ENCODE measurements around the gene AGFG2. TPM values are rescaled to one million over a fixed set of nuclear protein-coding genes. Genes with fewer than 3 reads are reported as not detected.
A peak's percentile ranks its signal among the peaks of the same experiment; 100 is the strongest.

Gene AGFG2
- total RNA-seq, 1 experiment from 2014 or later: 11.2 TPM

DNA sequence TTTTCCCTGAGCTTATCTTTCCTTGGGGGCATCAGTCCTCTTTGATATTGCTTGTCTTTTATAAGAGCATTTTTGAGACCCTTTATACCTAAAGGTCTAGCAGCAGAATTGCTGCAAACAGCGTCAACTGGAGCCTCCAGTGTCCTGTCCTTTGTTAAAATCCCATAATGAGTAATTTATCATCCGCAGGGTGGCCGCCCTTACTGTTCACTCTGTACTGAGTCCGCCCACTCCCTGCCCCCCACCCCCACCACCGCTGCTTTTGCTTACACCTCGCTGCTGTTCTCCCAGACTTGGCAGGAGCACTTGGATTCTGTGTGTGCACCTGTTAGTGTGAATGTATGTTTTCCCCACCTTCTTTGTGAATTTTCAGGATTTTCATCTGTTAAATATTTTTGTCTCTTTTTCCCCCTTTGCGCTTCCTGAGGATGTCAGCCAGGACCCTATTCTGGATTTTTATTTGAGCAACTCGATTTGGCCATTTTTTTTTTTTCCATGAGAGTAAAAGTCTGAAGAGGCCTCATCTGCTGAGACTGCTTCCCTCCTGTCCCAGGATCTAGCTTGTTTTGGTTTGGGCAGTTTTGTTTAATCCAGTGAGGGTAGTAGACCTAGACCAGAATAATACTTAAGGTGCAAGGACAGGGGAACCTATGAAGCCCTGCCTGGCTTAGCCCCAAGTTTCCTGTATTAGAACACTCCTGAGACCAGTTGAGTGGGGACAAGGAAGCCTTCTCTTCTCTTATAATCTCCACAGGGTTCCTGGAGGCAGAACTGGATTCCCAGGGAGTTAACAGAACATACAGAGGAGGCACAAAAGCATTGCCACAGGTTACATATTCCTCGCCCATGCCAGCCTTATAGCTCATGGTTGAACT is 8.2 kb downstream of the AGFG2 start:
- H4K8ac ChIP-seq (replicated peaks; ENCODE audit: insufficient read length, low read depth, low read length): no peak overlapping the region
- no peaks in the 10 kb centered on the region for H3K27me3 Mint-ChIP-seq (ENCODE audit: low read depth)
- no CpG with 5 or more reads among the region's 9 CpGs for WGBS (ENCODE audit: extremely low coverage, insufficient read length, low lambda C conversion rate)
- H3K4me2 ChIP-seq (ENCODE audit: insufficient read depth, insufficient read length, low read length): no peak overlapping the region
- H3K4me1 Mint-ChIP-seq: peaks cover 56 to 57% of the 10 kb centered on the region in 2 experiments
- no peaks in the 10 kb centered on the region for H3K79me1 ChIP-seq (ENCODE audit: insufficient read depth, low read depth, low read length, poor library complexity, severe bottlenecking)
- no peaks in the 10 kb centered on the region; a peak in 1 of 5 replicates for H3K9me3 Mint-ChIP-seq
- no peak overlapping the region for H3K56ac ChIP-seq (ENCODE audit: insufficient read length, low read depth, low read length)
- peak overlapping the region in 1 of 3 experiments; percentile 62; a peak in 2 of 7 replicates for H3K27ac Mint-ChIP-seq
- no peak overlapping the region for H3K18ac ChIP-seq (ENCODE audit: insufficient read length, low read depth, low read length)
- no peaks in the 10 kb centered on the region for H3K23me2 ChIP-seq (ENCODE audit: insufficient read length, low read depth, low read length, poor library complexity, severe bottlenecking)
- H2BK120ac ChIP-seq (ENCODE audit: low read depth, low read length, poor library complexity, severe bottlenecking): no peak overlapping the region
- no peak overlapping the region for H3K14ac ChIP-seq (ENCODE audit: insufficient read depth, low read length)
- H3T11ph ChIP-seq (ENCODE audit: low read length): no peak overlapping the region
- no peak overlapping the region for H2BK12ac ChIP-seq (ENCODE audit: insufficient read length, low read depth, low read length)
- peaks cover 2 to 9% (median 8%) of the 10 kb centered on the region in 3 experiments for H3K36me3 Mint-ChIP-seq (ENCODE audit: insufficient read depth in 1 of 3, low read depth in 3 of 3)
- H3K4me3 Mint-ChIP-seq: no peak overlapping the region
- H2BK5ac ChIP-seq (ENCODE audit: insufficient read length, low read length): no peak overlapping the region
- no peak for TF ChIP-seq CTCF (conservative IDR thresholded peaks at IDR 0.05)
- no peak overlapping the region for H4K5ac ChIP-seq (ENCODE audit: insufficient read length, low read depth, low read length)
- peaks cover 19% of the 10 kb centered on the region for H3K4me1 ChIP-seq (ENCODE audit: insufficient read depth, low read length)
- H3K79me2 ChIP-seq (ENCODE audit: insufficient read depth, low read length): no peaks in the 10 kb centered on the region
- no peak overlapping the region for H2AK5ac ChIP-seq (ENCODE audit: insufficient read length, low read length)
- H4K20me1 ChIP-seq (ENCODE audit: control insufficient read depth, insufficient read depth, insufficient read length): no peaks in the 10 kb centered on the region
- no peak overlapping the region for H3K4ac ChIP-seq (ENCODE audit: low read depth, low read length)
- no peak overlapping the region for H3K23ac ChIP-seq (ENCODE audit: insufficient read length, low read depth, low read length)
- no peak for DNase-seq
- H2BK15ac ChIP-seq (ENCODE audit: low read depth, low read length): no peak overlapping the region
- H3K9ac ChIP-seq (ENCODE audit: extremely low read depth, insufficient read length, low read length): no peak overlapping the region
- no peaks in the 10 kb centered on the region for H3K9me3 ChIP-seq (ENCODE audit: control insufficient read depth, low read depth, low read length)
- no peak overlapping the region for H4K91ac ChIP-seq (ENCODE audit: insufficient read length, low read depth, low read length)
- H3K27me3 ChIP-seq (ENCODE audit: insufficient read depth, low read length): no peaks in the 10 kb centered on the region
- no peak overlapping the region for H2AFZ ChIP-seq (ENCODE audit: low read length)
- no peak overlapping the region for H2BK20ac ChIP-seq (ENCODE audit: low read depth, low read length, poor library complexity, severe bottlenecking)
- H3K27ac ChIP-seq (ENCODE audit: insufficient read length, low read depth, low read length): no peak overlapping the region
